Stimulated activated CD4-positive, alpha-beta T cell treated with anti-CD3 and anti-CD28 coated beads, Interleukin-1b, Interleukin-23, amount 100 ng/mL, for 4 hours (primary cell): Measurements from ENCODE around the gene EXOC3L4.
"Not testable (repeated sequence)": the region's sequence is repeated elsewhere in the genome, so short reads cannot be mapped to it uniquely, and the experiment has no call there.

Experiments
- DNase-seq, 2 donors: peaks; one replicate each; pipeline ENCODE4 v3.0.0-alpha.2; 2020; ENCODE audit warnings: low read depth in 2 of 2

Gene EXOC3L4

GRCh38 chr14:103105580-103106150, 11.1 kb downstream of the EXOC3L4 start:
- no peak for DNase-seq

- no peak for DNase-seq
Observed at GRCh38 chr14:103107455-103107854, 12.9 kb downstream of the EXOC3L4 start.

GRCh38 chr14:103107941-103108748, 13.6 kb downstream of the EXOC3L4 start:
- no peak for DNase-seq

GRCh38 chr14:103108749-103109207, 14.3 kb downstream of the EXOC3L4 start:
- DNase-seq, result no peak

- DNase-seq, result no peak
Observed at GRCh38 chr14:103109535-103110441, 15.3 kb downstream of the EXOC3L4 start.

- DNase-seq, result no peak
Observed at GRCh38 chr14:103110681-103111231, 16.2 kb downstream of the EXOC3L4 start.

GRCh38 chr14:103111232-103111868, 16.8 kb downstream of the EXOC3L4 start:
- no peak for DNase-seq

- DNase-seq, result no peak
Observed at GRCh38 chr14:103112400-103113243, 18.1 kb downstream of the EXOC3L4 start.

GRCh38 chr14:103113303-103113702, 18.8 kb downstream of the EXOC3L4 start:
- DNase-seq, result no peak

GRCh38 chr14:103113774-103114173, 19.2 kb downstream of the EXOC3L4 start:
- DNase-seq, result no peak

- not testable (repeated sequence) for DNase-seq
Observed at GRCh38 chr14:103115086-103115679, 20.7 kb downstream of the EXOC3L4 start.

GRCh38 chr14:103115845-103116572, 21.5 kb downstream of the EXOC3L4 start:
- no peak for DNase-seq

GRCh38 chr14:103116636-103117035, 22.1 kb downstream of the EXOC3L4 start:
- DNase-seq, result no peak

GRCh38 chr14:103117499-103117898, 23.0 kb downstream of the EXOC3L4 start:
- DNase-seq, result not testable (repeated sequence)

GRCh38 chr14:103118018-103118662, 23.6 kb downstream of the EXOC3L4 start:
- DNase-seq, result no peak

- DNase-seq, result no peak
Observed at GRCh38 chr14:103118663-103119404, 24.3 kb downstream of the EXOC3L4 start.

GRCh38 chr14:103119527-103119926, 25.0 kb downstream of the EXOC3L4 start:
- not testable (repeated sequence) for DNase-seq
